GM10847 (cell line): ENCODE results near the gene GSTM1.
"Not testable (repeated sequence)": the region's sequence is repeated elsewhere in the genome, so short reads cannot be mapped to it uniquely, and the experiment has no call there.

Experiments
- POLR2A ChIP-seq: IDR thresholded peaks from 2 replicates; pipeline ENCODE4 v1.6.1; 2011; ENCODE audit not compliant: insufficient read length; ENCODE audit errors: extremely low read depth

Gene GSTM1

GRCh38 chr1:109691759-109692158 is 4.1 kb downstream of the GSTM1 start:
- no peak for TF ChIP-seq POLR2A

- no peak for TF ChIP-seq POLR2A
Observed at GRCh38 chr1:109697066-109697465, 9.4 kb downstream of the GSTM1 start.

DNA sequence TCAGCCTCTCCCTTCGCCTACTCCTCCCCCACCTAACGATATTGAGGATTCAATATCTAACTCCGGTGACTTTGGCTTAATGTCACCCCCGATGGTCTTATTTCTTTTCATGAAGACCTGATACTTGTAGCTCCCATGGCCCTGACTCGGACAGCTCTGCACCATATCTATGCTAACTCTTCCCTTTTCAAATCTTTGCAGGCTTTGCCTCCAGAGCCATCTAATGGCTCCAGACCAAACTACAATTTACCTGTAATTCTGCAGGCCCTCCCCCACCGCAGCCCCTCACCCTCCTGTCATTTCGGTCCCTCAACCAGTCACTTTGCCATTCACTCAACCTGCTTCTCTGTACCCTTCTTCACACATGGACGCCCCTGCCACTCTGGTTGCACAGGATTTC is 16.6 kb downstream of the GSTM1 start:
- no peak for TF ChIP-seq POLR2A

GRCh38 chr1:109705411-109705810 is 17.8 kb downstream of the GSTM1 start:
- TF ChIP-seq POLR2A = no peak

GRCh38 chr1:109711593-109712320 is 24.1 kb downstream of the GSTM1 start, which contains the start of gene GSTM5:
TSS of gene GSTM5 (plus strand) at chr1:109712251. CDS start at chr1:109712313, 62 bp downstream.
- not testable (repeated sequence) for TF ChIP-seq POLR2A

- TF ChIP-seq POLR2A = no peak
Observed at GRCh38 chr1:109712321-109712864, 24.8 kb downstream of the GSTM1 start.

- no peak for TF ChIP-seq POLR2A
Observed at GRCh38 chr1:109713636-109714035, 26.0 kb downstream of the GSTM1 start.

- TF ChIP-seq POLR2A = no peak
Observed at GRCh38 chr1:109714661-109715372, 27.2 kb downstream of the GSTM1 start.

DNA sequence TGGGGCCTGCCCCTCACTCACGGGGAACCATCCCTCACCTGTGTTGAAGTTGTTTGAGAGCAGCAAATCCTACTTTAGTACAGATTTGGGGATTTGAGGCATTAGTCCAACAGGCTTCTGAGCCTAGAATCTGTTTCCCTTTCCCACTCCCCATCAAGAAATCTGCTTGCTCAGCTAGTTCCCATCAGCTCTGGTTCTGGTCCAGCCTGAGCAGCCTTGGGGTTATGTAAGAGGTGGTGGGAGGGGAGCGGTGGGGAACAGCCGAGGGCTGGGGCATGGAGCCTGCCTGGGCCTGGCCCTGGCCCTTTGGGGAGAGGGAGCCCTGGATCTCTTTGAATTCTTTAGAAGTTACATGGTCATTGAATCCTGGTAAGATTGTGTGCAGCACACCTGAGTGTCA is 28.5 kb downstream of the GSTM1 start:
- TF ChIP-seq POLR2A = no peak

GRCh38 chr1:109716570-109717090 is 29.0 kb downstream of the GSTM1 start:
- no peak for TF ChIP-seq POLR2A

- no peak for TF ChIP-seq POLR2A
Observed at GRCh38 chr1:109717729-109718128, 30.1 kb downstream of the GSTM1 start.

GRCh38 chr1:109718495-109718894 is 30.9 kb downstream of the GSTM1 start:
- no peak for TF ChIP-seq POLR2A

DNA sequence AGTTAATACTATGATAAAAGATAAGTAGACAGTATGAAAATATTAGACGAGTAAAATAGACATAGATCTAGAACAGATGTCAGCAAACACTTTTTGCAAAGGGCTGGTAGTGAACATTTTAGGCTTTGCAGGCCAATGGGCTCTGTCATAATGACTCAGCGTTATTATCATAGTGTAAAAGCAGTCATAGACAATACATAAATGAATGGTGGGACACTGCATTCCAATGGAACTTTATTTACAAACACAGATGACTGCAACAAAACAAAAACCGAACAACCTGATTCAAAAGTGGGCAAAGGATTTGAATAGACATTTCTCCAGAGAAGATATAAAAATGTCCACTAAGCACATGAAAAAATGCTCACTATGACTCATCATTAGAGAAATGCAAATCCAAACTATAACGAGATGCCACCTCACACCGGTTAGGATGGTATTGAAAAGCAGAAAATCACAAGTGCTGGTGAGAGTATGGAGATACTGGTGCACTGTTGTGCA is 31.8 kb downstream of the GSTM1 start:
- TF ChIP-seq POLR2A = no peak

DNA sequence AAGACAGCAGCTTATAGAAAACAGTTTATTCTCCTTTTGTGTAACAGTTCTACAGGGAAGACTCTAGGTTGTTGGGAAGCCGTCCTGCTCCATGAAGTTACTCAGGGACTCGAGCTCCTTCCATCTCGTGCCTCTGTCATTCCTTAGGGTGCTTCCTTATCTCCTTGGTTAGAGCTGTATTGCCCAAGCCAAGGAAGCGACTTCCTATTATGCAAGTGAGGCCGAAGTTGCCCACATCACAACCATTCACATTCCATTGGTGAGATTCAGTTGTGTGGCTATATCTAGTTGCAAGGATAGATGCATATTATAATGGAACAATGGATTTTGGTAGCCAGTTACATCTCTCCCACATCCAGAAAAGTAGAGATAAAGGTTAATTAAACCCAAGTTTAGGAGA is 33.4 kb downstream of the GSTM1 start:
- no peak for TF ChIP-seq POLR2A

DNA sequence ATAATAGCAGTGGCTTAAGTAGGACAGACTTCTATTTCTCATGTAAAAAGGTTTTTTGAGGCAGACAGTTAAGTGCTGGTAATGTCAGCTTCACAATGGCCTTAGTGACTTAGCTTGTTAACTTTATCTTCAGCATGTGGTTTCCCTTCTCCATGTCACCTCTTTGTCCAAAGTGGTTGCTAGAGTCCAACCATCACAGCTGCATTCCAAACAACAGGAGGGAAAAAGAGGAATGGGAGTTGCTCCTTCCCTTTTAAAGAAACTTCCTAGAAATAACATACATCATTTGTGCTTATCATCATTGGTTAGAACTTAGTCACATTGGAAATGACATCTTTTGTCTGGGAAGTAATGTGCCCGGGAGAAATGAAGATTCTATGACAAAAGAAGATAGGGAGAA is 34.4 kb downstream of the GSTM1 start:
- TF ChIP-seq POLR2A = no peak
